HG03196 (cell line): ENCODE data around the gene CACNA1E.

Source experiments
- ATAC-seq: cut with Tn5 transposase; IDR thresholded peaks from one replicate; pipeline ENCODE4 v1.9.1; 2021; ENCODE audit not compliant: unreplicated experiment

CACNA1E gene

GRCh38 chr1:181748013-181748412 lies 264.7 kb downstream of the CACNA1E start:
- ATAC-seq, result no peak

DNA sequence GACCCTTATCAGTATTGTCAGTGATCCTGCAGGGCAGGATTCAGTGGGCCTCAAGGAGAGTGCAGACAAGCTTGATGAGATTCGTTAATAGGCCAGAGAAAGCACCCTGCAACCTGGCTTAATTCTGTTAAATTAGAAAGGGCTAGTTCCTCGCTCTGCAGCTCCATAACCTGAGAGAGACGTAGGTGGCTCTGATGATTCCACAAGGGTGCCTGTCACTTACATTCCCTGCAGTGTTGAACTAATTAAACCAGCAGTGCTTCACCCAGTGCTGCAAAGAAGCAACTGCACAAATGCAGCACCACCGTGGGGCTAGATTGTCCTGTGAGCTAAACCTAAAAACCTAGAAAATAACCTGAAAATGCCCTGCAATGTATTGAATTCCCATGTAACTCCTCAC lies 270.8 kb downstream of the CACNA1E start:
- no peak for ATAC-seq

DNA sequence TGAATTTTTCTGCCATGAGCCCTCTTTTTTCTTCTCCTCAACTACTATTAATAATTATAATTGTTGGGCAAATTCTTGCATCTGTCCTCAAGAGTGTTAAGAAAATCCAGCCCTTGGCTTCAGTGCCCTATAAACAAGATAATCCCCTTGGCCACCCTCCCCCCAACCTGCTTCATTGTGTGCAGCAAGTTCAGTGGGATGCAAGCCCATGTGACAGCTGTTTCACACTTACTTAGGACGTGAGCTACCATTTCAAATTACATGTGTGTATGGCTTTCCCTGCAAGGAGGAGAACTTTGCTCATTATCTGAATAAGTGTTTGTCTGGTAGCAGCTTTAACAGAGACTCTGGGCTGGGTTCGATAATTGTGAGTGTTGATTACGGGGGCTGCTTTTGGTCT lies 276.2 kb downstream of the CACNA1E start:
- ATAC-seq, result no peak

- no peak for ATAC-seq
These were observed 280.4 kb downstream of the CACNA1E start for GRCh38 chr1:181763736-181764135.

DNA sequence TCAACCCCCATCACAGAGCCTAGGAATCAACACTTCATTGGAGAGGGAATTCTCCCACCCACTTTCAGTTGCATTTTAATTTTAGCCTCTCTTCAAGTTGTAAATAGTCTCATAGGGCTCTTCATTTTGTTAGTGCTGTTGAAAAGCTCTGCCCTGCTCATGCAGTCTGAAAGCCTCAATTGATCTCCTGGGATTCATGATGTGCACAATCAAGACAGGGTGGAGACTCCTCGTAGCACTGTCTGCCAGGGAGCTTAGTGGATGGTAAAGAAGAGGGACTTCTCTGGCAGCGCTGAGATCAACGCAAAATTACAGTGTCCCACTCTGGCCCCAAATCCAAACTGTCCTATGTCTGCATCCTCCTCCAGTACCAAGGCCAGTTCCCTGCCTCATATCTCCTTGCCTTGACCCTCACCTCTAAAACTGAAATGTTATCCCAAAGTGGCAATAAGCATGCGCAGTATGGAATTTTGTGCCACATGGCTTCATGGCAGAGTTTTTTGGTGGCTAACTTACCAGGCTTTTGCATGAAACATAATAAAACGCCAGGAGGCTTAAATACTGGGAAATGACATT lies 282.2 kb downstream of the CACNA1E start:
- no peak for ATAC-seq

DNA sequence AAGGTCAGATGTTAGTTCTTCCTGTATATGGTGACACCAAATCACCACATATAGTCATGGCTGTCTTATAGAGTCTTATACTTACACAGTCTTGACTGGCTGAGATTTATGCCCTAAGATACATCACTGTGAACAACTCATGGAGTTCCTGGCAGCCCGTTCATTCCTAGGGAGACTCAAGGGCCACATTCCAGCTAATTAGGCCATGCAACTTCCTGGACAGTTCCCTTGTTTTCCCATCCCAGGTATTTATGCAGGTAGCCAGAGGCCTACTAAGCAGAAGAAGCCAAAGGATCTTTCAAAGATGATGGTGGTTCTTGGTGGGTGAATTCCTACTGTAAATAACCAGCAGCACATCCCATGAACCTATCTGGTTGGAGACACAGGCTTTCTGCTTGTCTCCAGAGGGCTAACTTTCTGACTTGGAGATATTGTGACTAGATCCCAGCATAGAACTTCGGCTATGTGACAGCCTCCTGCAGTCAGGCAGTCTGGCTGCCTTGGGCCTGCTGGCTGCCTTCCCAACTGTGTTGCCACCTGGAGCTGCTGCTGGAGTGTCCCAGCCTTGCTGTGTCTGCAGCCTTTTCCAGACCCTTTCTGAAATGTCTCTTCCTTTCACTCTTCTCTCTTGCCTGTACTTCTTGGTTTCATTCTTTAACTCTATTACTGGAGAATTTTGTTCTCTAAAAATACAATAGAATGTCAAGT lies 283.8 kb downstream of the CACNA1E start:
- no peak for ATAC-seq

DNA sequence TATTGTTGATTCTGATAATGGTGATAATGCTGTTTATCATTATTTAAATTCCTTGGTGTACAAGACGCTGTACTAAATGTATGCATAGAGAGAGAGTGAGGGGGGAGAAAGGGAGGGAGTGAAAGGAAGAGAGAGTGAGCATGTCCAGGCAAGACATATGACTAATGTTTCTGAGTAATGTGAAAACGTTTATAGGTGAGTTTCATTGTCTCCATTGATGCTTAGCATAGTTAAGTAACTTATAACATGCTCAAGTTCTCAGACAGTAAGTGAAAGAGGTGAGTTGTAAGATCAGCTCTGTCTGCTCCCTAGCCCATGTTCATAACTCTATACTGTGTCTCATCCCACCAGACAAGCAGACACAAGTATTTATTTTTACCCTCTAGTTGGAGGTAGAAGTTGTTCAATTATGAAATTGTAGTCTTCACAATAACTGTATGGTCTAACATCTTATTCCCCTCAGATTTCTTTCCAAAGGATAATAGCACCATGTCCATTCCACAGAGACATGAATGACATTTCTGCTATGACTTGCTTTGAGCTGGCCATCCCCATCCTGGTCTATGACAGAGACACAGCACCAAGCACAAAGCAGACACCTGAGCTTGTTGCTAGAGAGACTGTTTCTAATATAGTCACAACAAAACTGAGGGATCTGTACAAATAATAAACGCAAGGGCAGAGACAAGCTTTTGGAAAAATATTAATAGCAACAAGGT lies 285.1 kb downstream of the CACNA1E start:
- ATAC-seq, result peak; percentile 88

- no peak for ATAC-seq
These were observed 285.6 kb downstream of the CACNA1E start for GRCh38 chr1:181768930-181769280.

DNA sequence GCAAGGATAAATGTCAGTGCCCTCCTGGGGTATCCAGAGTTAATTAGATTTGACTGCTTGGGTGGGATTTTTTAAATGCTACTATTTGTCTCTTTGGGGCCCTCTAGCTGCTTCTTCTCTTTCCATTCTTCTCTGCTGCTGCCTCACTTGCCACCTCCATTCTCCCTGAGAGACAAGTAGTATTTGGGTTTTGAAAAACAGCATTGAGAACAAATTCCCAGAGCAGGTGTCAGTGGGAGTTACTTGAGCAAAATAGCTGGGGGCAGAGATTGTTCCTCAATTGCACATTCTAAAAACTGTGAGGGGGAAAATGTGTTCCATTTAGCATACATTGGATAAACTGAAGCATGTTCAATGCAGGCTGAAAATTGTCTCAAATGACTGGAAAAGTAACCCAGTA lies 286.5 kb downstream of the CACNA1E start:
- no peak for ATAC-seq

GRCh38 chr1:181772714-181773113 lies 289.4 kb downstream of the CACNA1E start:
- ATAC-seq, result no peak

DNA sequence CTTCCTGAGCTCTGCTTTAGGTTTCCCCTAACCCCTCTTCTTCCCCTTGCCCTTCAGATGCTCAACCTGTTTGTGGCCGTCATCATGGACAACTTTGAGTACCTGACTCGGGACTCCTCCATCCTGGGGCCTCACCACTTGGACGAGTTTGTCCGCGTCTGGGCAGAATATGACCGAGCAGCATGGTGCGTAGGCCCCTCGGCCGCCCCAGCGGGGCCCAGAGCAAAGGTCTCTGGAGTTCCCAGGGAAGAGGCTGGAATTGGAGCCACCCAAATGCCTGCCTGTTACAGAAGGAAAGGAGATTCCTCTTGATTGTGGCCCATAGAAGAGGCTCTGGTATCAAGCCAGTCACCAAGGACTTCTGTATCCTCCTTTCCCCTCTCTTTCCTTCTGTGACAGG lies 292.7 kb downstream of the CACNA1E start:
- no peak for ATAC-seq

DNA sequence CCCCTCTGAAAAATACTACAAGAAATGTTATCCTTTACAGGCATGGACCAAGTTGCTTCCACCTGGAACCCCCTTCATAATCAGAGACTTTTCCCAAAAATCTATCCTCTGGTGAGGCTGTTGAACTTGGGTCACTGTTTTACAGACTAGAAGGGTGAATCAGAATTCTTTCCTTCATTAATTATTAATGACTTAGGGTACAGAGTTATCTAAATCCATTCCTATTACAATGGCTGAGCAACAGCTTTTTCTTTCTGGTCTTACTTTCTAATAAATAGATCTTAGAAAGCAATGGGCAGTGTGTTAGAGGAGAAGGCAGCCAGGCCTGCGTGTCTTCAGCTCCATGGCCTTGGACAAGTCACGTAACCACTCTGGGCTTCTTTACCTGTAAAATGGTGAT lies 294.0 kb downstream of the CACNA1E start:
- no peak for ATAC-seq

DNA sequence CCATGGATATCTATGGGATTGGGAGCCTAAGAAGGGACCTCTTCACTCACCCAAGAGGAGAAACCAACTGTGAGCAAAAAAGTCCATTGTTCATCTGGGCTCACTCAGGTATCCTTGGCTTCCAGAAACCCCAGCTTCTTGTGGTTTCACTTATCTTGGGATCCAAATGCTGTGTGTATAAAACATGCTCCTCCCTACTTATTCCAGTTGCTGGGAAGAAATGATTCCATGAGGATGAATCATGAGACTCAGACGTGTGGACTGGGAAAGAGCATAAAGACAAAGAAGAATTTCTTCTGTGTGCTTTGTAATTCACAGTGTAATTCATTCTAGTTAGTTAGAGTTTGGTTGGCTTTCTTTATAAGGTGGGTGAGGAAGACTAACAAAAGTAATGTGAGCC lies 294.5 kb downstream of the CACNA1E start:
- no peak for ATAC-seq

- ATAC-seq, result no peak
These were observed 295.4 kb downstream of the CACNA1E start for GRCh38 chr1:181778640-181779260.

- no peak for ATAC-seq
These were observed 296.0 kb downstream of the CACNA1E start for GRCh38 chr1:181779343-181779742.

- ATAC-seq, result no peak
These were observed 299.9 kb downstream of the CACNA1E start for GRCh38 chr1:181783208-181783607.

DNA sequence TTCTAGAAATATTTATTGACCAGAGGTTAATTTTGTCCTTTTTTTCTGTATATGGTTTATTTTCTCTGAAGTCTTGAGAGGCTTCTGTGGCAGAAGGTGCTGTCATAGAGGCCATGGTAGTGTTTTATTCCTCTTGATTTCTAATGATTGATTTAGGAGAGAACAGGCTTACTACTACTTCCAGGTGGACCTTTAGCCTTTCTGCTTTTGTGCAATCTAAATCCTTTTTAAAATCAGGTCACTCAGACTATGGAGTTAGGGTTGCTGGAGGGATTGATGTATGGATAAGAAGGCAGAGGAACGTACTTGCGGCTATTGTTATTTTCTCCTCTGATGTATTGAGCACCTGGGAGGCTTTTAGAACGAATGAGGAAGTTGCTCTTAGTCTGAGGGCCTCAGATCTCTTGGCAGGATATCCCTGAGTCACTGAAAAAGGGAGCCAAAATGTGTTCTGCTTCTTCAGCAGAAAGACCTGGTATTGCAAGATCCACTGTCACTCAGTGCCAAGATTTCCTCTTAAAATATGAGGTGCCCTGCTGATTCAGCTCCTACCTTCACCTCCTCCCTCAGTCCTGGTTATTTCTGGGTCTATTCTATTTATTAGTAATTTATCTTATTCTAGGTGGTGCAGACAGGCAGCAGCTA lies 300.8 kb downstream of the CACNA1E start:
- ATAC-seq, result no peak

DNA sequence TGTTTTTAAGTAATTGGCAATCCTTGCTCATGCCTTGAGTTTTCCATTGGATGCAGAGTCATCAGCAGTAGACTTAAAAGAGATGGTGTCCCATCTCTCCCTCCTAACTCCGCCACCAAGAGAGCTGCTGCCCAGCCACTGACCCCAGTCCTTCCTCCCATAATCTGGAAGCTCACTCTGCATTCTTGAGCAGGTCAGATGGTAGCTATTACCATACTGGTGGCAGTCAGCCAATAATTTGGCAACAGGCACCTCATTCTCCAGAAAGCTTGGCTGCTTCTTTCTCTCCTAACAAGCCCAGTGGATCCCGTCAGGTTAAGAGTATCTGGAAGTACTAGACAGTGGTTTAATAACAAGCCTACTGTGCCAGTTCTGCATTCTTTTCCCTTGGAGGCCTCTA lies 306.1 kb downstream of the CACNA1E start:
- ATAC-seq, result no peak

- no peak for ATAC-seq
These were observed 308.4 kb downstream of the CACNA1E start for GRCh38 chr1:181791721-181792120.

DNA sequence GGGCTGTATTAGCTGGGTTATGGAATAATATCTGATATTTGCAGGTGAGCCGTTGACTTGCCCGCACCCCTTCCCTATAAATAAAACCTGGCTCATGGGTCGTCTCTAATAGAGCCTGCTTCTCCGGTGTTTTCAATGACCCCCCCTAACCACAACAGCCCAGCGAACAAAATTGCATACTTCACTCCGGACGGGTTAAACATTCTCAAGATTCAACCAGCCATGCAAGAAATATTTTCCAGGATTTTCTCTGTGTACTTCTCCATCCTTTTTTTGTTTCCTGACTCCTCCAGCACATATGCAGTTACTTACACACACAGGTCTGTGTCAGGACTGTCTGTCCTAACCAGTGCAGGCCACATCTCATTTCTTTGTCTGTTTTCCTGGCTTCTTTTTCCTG lies 310.5 kb downstream of the CACNA1E start:
- ATAC-seq, result no peak

DNA sequence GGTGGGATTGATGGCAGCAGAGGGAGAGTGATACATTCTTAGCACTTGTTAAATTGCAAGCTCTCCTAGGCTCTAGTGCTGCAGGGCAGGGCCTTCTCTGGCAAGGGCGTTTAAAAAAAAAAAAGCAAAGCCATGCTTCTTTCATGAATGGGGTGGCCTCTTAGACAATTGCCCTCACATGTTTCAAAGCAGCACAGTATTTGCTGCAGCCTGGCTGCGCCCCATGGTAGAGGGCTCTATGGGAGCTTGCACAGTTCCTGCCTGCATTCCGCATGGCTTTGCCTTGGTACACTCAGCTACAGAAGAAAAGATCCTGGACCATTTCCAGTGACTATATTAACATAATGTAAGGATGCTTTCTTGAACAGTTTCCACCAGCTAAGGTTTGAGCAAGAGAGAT lies 311.0 kb downstream of the CACNA1E start:
- ATAC-seq, result no peak
